PC-3 (cell line): ENCODE data around the gene COMT.

Source experiments
- CTCF ChIP-seq: fragments of 300-600 bp; sonication (generic); conservative IDR thresholded peaks from 2 replicates; pipeline ENCODE4 v1.5.1; 2017; ENCODE audit warnings: antibody characterized with exemption, low read depth, mild to moderate bottlenecking, low read length
- EZH2 ChIP-seq: fragments of 300-600 bp; sonication (generic); IDR thresholded peaks from one replicate; pipeline ENCODE4 v1.6.1; 2017; ENCODE audit warnings: antibody characterized with exemption, mild to moderate bottlenecking, low read length; ENCODE audit not compliant: unreplicated experiment

- TF ChIP-seq EZH2 (no peak), CTCF (no peak)
Measured at GRCh38 chr22:20016734-20017621, 75.4 kb downstream of the COMT start, which contains the start of gene ARVCF.
